Stimulated activated CD8-positive, alpha-beta memory T cell treated with anti-CD3 and anti-CD28 coated beads, Interleukin-12 subunit alpha, Interleukin-12 subunit beta, amount 100 ng/mL, for 24 hours (primary cell): ENCODE data around the gene UCK1.
"Not testable (repeated sequence)": the region's sequence is repeated elsewhere in the genome, so short reads cannot be mapped to it uniquely, and the experiment has no call there.

Experiments
- DNase-seq: peaks from one replicate; pipeline ENCODE4 v3.0.0-alpha.2; 2020; ENCODE audit errors: extremely low read depth

UCK1 gene

GRCh38 chr9:131554087-131554842 is 23.2 kb upstream of the UCK1 start:
- no peak for DNase-seq

- no peak for DNase-seq
These were observed 21.0 kb upstream of the UCK1 start for GRCh38 chr9:131552030-131552429.

- not testable (repeated sequence) for DNase-seq
These were observed 19.4 kb upstream of the UCK1 start for GRCh38 chr9:131550465-131550864.

- not testable (repeated sequence) for DNase-seq
These were observed 18.1 kb upstream of the UCK1 start for GRCh38 chr9:131549186-131549585.

- DNase-seq, result no peak
These were observed 15.4 kb upstream of the UCK1 start for GRCh38 chr9:131546336-131547084.

- no peak for DNase-seq
These were observed 14.8 kb upstream of the UCK1 start for GRCh38 chr9:131545786-131546335.

GRCh38 chr9:131545003-131545785 is 14.1 kb upstream of the UCK1 start, which contains the start of gene PRRT1B:
Gene PRRT1B (plus strand): TSS chr9:131545523. CDS start chr9:131545616, 93 bp downstream.
- no peak for DNase-seq

GRCh38 chr9:131543141-131543540 is 12.1 kb upstream of the UCK1 start:
- DNase-seq, result no peak

- DNase-seq, result no peak
These were observed 8.3 kb upstream of the UCK1 start for GRCh38 chr9:131539223-131539923.

GRCh38 chr9:131537946-131538345 is 6.9 kb upstream of the UCK1 start:
- no peak for DNase-seq

GRCh38 chr9:131534721-131535237 is 3.7 kb upstream of the UCK1 start:
- DNase-seq, result no peak

- DNase-seq, result no peak
These were observed 530 bp downstream of the UCK1 start for GRCh38 chr9:131530546-131530919.

GRCh38 chr9:131529597-131530545 is 1.2 kb downstream of the UCK1 start:
- no peak for DNase-seq

GRCh38 chr9:131528886-131529505 is 2.1 kb downstream of the UCK1 start:
- DNase-seq, result no peak

GRCh38 chr9:131528186-131528585 is 2.9 kb downstream of the UCK1 start:
- no peak for DNase-seq

GRCh38 chr9:131525643-131526565 is 5.2 kb downstream of the UCK1 start:
- no peak for DNase-seq

GRCh38 chr9:131524665-131525315 is 6.3 kb downstream of the UCK1 start:
- DNase-seq, result no peak
